MM.1S (cell line): ENCODE data around the gene CRTAC1.

ENCODE experiments used
- DNase-seq: peaks from one replicate; pipeline ENCODE4 v3.0.0-alpha.2; 2015
- H2AFZ ChIP-seq: fragments of 300-600 bp; sonication (generic); 2 replicates; pipeline ENCODE4 v1.6.0; 2016; ENCODE audit warnings: antibody characterized with exemption, low read length
- H3F3A ChIP-seq: fragments of 300-600 bp; sonication (generic); 2 replicates; pipeline ENCODE4 v1.6.1; 2016; ENCODE audit warnings: mild to moderate bottlenecking, antibody characterized with exemption, low read length, moderate library complexity, mixed read lengths; ENCODE audit not compliant: insufficient read depth
- H3K27ac ChIP-seq: fragments of 300-600 bp; sonication (generic); 2 replicates; pipeline ENCODE4 v1.5.1; 2016; ENCODE audit warnings: mild to moderate bottlenecking, low read length
- H3K27me3 ChIP-seq: fragments of 300-600 bp; sonication (generic); replicated peaks from 2 replicates; pipeline ENCODE4 v1.6.0; 2016; ENCODE audit warnings: low read length; ENCODE audit not compliant: insufficient read depth
- H3K36me3 ChIP-seq: fragments of 300-600 bp; sonication (generic); replicated peaks from 2 replicates; pipeline ENCODE4 v1.6.1; 2016; ENCODE audit warnings: mild to moderate bottlenecking, low read length, mixed read lengths; ENCODE audit not compliant: insufficient read depth
- H3K4me1 ChIP-seq: fragments of 300-600 bp; sonication (generic); 2 replicates; pipeline ENCODE4 v1.6.1; 2016; ENCODE audit warnings: low read length, mixed read lengths
- H3K4me2 ChIP-seq: fragments of 300-600 bp; sonication (generic); 2 replicates; pipeline ENCODE4 v1.6.0; 2016; ENCODE audit warnings: low read depth, low read length
- H3K4me3 ChIP-seq: fragments of 300-600 bp; sonication (generic); 2 replicates; pipeline ENCODE4 v1.5.1; 2016; ENCODE audit warnings: low read length, mixed read lengths
- H3K79me2 ChIP-seq: fragments of 300-600 bp; sonication (generic); 2 replicates; pipeline ENCODE4 v1.6.1; 2016; ENCODE audit warnings: mixed run types, low read length, mixed read lengths
- H3K9ac ChIP-seq: fragments of 300-600 bp; sonication (generic); 2 replicates; pipeline ENCODE4 v1.6.1; 2016; ENCODE audit warnings: low read length, mixed read lengths
- H3K9me2 ChIP-seq: fragments of 300-600 bp; sonication (generic); replicated peaks from 2 replicates; pipeline ENCODE4 v1.6.1; 2016; ENCODE audit warnings: mild to moderate bottlenecking, low read length, mixed read lengths; ENCODE audit not compliant: insufficient read depth
- H3K9me3 ChIP-seq: fragments of 300-600 bp; sonication (generic); replicated peaks from 2 replicates; pipeline ENCODE4 v1.6.1; 2016; ENCODE audit warnings: mild to moderate bottlenecking, low read length, mixed read lengths; ENCODE audit not compliant: insufficient read depth
- H4K20me1 ChIP-seq: fragments of 300-600 bp; sonication (generic); 2 replicates; pipeline ENCODE4 v1.6.1; 2016; ENCODE audit warnings: mild to moderate bottlenecking, low read length, moderate library complexity, mixed read lengths; ENCODE audit not compliant: insufficient read depth
- CTCF ChIP-seq: fragments of 300-600 bp; sonication (generic); IDR thresholded peaks from 2 replicates; pipeline ENCODE4 v1.5.1; 2016; ENCODE audit warnings: antibody characterized with exemption, low read length, mixed read lengths
- EZH2 ChIP-seq: fragments of 300-600 bp; sonication (generic); optimal IDR thresholded peaks from 2 replicates; pipeline ENCODE3; 2017; ENCODE audit warnings: low read depth, mild to moderate bottlenecking, antibody characterized with exemption, low read length, mixed read lengths
- EZH2phosphoT487 ChIP-seq: fragments of 300-600 bp; sonication (generic); IDR thresholded peaks from 2 replicates; pipeline ENCODE4 v1.6.1; 2018; ENCODE audit warnings: antibody characterized with exemption, low read length

Gene CRTAC1

GRCh38 chr10:97910661-97911060, 119.8 kb downstream of the CRTAC1 start:
- Histone ChIP-seq H3K27me3 (peaks cover 89% of the 10 kb centered on the region), H3K9ac (no peak overlapping the region), H3K9me2 (no peaks in the 10 kb centered on the region), H3K4me2 (no peak overlapping the region), H3K36me3 (no peaks in the 10 kb centered on the region), H3K4me1 (no peaks in the 10 kb centered on the region), H4K20me1 (no peaks in the 10 kb centered on the region), H3F3A (no peaks in the 10 kb centered on the region), H3K79me2 (no peaks in the 10 kb centered on the region), H2AFZ (no peak overlapping the region), H3K9me3 (no peaks in the 10 kb centered on the region), H3K27ac (no peak overlapping the region), H3K4me3 (no peak overlapping the region)
- no peak for TF ChIP-seq EZH2phosphoT487
- no peak for TF ChIP-seq CTCF
- no peak for TF ChIP-seq EZH2
- no peak for DNase-seq

- Histone ChIP-seq H3K27me3 (peaks cover 93% of the 10 kb centered on the region), H3K9ac (no peak overlapping the region), H3K4me1 (no peaks in the 10 kb centered on the region), H4K20me1 (no peaks in the 10 kb centered on the region), H2AFZ (no peak overlapping the region), H3K9me2 (no peaks in the 10 kb centered on the region), H3K4me3 (no peak overlapping the region), H3F3A (no peaks in the 10 kb centered on the region), H3K36me3 (no peaks in the 10 kb centered on the region), H3K9me3 (no peaks in the 10 kb centered on the region), H3K27ac (no peak overlapping the region), H3K4me2 (no peak overlapping the region), H3K79me2 (no peaks in the 10 kb centered on the region)
- DNase-seq, result no peak
- no peak for TF ChIP-seq EZH2
- no peak for TF ChIP-seq CTCF
- no peak for TF ChIP-seq EZH2phosphoT487
Measured at GRCh38 chr10:97907830-97908229, 122.6 kb downstream of the CRTAC1 start.

GRCh38 chr10:97907211-97907610, 123.2 kb downstream of the CRTAC1 start:
- Histone ChIP-seq H3K9ac (no peak overlapping the region), H3K27ac (no peak overlapping the region), H3K4me3 (no peak overlapping the region), H3K36me3 (no peaks in the 10 kb centered on the region), H3K4me2 (no peak overlapping the region), H3K79me2 (no peaks in the 10 kb centered on the region), H3K9me3 (no peaks in the 10 kb centered on the region), H3F3A (no peaks in the 10 kb centered on the region), H2AFZ (no peak overlapping the region), H3K27me3 (peaks cover 89% of the 10 kb centered on the region), H3K9me2 (no peaks in the 10 kb centered on the region), H3K4me1 (no peaks in the 10 kb centered on the region), H4K20me1 (no peaks in the 10 kb centered on the region)
- no peak for DNase-seq
- no peak for TF ChIP-seq EZH2
- no peak for TF ChIP-seq CTCF
- no peak for TF ChIP-seq EZH2phosphoT487
